HG03521 (cell line): ENCODE results near the gene BICD2.
"Not testable (repeated sequence)": the region's sequence is repeated elsewhere in the genome, so short reads cannot be mapped to it uniquely, and the experiment has no call there.

ENCODE experiments used
- ATAC-seq: cut with Tn5 transposase; IDR thresholded peaks from one replicate; pipeline ENCODE4 v1.9.1; 2021; ENCODE audit warnings: mild to moderate bottlenecking, moderate library complexity; ENCODE audit not compliant: unreplicated experiment

Gene BICD2

DNA sequence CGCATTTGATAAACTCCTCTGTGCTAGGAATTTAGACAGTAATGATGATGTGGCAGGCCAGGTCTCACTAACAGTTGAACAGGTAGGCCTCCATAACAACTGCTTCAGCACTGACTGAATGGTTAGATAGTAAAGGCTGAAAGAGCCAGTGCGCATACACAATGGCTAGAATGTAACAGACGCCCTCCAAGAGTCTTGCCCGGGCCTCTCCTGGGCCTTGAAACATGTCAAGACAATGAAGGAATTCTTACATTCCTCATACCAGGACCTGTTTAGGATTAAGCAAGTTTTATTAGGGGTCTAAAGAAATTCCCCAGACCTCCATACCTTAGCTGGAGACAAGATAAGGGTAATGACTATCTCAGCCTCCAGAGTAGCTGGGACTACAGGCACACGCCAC lies 6.7 kb upstream of the BICD2 start:
- ATAC-seq = no peak

DNA sequence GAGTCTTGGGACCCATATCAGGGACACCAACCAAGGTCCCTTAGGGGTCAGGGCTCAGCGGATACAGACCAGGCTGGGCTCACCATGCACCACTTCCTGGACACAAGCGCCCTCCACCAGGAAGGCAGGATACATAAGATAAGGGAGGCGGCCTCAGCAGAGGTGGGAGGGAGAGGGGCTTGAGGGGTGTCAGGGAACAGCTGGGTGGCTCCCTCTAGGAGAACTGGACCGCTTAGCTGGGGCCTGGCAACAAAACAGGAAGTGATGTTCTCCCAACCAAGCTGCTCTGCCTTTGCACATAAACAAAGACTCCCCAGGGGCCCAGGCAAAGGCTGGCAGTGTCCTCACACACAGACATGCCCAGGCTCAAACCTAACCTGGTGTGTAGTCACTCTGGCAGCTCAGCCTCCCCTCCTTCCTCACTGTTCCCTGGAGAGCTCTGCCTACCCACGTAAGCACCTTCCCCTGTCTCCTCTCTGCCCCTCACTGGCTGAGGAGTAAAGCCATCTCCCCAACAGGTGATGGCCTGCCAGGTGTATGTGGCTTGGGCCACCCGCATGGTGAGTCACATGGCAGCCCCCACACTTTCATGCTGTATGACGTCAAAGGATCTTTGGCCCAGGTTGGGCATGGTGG lies 5.8 kb upstream of the BICD2 start:
- ATAC-seq = no peak

GRCh38 chr9:92769990-92770359 lies 5.3 kb upstream of the BICD2 start:
- no peak for ATAC-seq

GRCh38 chr9:92769286-92769685 lies 4.7 kb upstream of the BICD2 start:
- no peak for ATAC-seq

DNA sequence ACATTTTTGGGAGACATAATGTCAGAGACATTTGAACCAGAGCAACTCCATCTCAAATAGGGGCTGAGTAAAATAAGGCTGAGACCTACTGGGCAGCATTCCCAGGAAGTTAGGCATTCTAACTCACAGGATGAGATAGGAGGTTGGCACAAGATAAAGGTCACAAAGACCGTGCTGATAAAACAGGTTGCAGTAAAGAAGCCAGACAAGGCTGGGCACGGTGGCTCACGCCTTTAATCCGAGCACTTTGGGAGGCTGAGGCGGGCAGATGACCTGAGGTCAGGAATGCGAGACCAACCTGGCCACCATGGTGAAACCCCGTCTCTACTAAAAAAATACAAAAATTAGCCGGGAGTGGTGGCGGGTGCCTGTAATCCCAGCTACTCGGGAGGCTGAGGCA lies 4.2 kb upstream of the BICD2 start:
- ATAC-seq = not testable (repeated sequence)

GRCh38 chr9:92767066-92768054 lies 2.7 kb upstream of the BICD2 start:
- ATAC-seq = no peak

GRCh38 chr9:92764988-92765936 lies 629 bp upstream of the BICD2 start:
- ATAC-seq = peak; percentile 46

GRCh38 chr9:92763721-92764380 lies 782 bp downstream of the BICD2 start:
- ATAC-seq = no peak

GRCh38 chr9:92762781-92763708 lies 1.6 kb downstream of the BICD2 start:
- ATAC-seq = no peak

DNA sequence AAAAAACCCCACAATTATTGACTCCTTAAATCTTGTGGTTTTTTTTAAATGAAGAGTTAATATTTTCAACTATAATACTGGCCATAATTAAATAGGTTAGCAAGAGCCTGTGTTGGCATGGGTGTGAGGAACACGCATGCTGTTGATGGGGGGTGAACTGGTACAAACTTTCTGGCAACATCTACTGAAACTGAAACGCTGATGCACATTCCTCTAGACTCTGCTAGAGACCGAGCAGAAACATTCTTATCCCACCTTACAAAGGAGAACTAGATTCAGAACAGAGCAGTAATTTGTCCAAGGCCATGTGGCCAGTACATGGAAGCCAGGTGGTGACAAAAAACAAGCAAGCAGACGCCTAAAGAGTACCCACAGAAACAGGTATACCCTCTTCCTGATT lies 2.4 kb downstream of the BICD2 start:
- ATAC-seq = no peak

GRCh38 chr9:92761686-92762085 lies 2.9 kb downstream of the BICD2 start:
- no peak for ATAC-seq

DNA sequence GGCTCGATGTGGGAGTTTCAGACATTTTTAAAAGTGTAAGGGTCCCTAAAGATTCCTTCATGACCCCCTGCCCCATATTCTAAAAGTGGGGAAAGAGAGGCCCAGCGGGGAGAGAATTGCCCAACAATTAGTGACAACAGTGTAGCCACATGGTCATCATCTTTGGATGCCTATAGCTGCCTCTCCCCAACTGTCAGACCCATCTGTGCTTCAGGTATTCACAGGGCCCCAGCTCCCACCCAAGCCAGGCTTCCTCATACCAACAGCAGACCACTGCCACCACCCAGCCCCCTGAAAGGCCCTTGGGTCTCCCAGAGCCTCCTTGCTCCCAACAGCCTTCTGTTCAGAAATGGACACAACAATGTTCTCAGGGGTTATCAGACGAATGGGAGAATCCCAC lies 4.1 kb downstream of the BICD2 start:
- no peak for ATAC-seq

- ATAC-seq = no peak
Observed at GRCh38 chr9:92760070-92760469, 4.6 kb downstream of the BICD2 start.

- no peak for ATAC-seq
Observed at GRCh38 chr9:92759446-92759845, 5.2 kb downstream of the BICD2 start.

GRCh38 chr9:92756792-92757191 lies 7.8 kb downstream of the BICD2 start:
- ATAC-seq = no peak

DNA sequence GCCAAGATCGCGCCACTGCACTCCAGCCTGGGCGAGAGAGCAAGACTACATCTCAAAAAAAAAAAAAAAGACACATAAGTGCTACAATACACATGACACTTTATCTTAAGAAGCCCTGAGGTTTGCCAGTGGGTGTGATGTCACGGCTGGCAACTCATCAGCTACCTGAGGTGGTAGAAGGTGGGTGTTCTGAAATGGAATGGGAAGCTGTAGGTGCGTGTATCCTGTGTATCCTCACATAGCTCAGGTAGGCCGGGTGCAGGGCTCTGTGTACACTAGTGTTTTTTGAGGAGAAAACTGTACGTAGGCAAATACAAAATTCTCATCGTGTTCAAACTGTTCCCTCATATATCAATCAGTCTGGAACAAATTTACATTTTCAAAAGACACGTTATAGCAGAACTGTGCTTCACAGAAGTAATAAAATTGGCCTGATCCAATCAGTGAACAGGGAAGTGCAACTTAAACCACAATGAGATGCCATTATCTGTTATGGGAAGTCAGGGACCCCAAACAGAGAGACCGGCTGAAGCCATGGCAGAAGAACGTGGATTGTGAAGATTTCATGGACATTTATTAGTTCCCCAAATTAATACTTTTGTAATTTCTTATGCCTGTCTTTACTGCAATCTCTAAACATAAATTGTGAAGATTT lies 10.4 kb downstream of the BICD2 start:
- no peak for ATAC-seq

- ATAC-seq = no peak
Observed at GRCh38 chr9:92752812-92753404, 11.7 kb downstream of the BICD2 start.

- ATAC-seq = no peak
Observed at GRCh38 chr9:92749934-92750315, 14.7 kb downstream of the BICD2 start.
